Coronary artery (tissue), 2 donors: Measurements from ENCODE around the gene DNAI7.

Experiments
- DNase-seq: peaks from one replicate; pipeline ENCODE4 v3.0.0-alpha.2; 2017; ENCODE audit warnings: low spot score
- H3K27ac ChIP-seq, 2 donors: fragments of 200-600 bp; sonication (generic); one replicate each; pipeline ENCODE4 v1.5.1; 2016 to 2019
- H3K4me3 ChIP-seq: fragments of 200-600 bp; sonication (generic); 2 replicates; pipeline ENCODE4 v1.5.1; 2016; ENCODE audit warnings: mild to moderate bottlenecking, moderate library complexity
- TF ChIP-seq, protein P1 (sequence below): fragments of 200-600 bp; sonication (generic); IDR thresholded peaks from one replicate; pipeline ENCODE4 v1.5.1; 2019; ENCODE audit warnings: antibody characterized with exemption

DNAI7 gene

DNA sequence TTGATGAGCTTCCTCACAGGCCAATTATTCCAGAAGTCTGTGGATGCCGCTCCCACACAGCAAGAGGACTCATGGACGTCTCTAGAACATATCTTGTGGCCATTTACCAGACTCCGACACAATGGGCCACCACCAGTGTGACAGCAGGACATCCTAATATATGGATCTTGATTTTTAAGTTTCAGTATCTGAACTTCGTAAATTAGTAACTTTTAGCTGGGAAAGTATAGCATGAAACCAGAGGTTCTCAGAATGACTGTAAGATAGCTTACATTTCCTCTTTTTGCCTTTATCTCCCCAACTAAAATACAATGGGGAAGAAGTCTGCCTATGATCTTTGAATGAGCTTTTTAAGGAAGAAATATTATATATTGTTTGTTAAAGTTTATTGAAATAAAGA lies 87.0 kb downstream of the DNAI7 start:
- no peak for DNase-seq
- TF ChIP-seq, protein P1, sequence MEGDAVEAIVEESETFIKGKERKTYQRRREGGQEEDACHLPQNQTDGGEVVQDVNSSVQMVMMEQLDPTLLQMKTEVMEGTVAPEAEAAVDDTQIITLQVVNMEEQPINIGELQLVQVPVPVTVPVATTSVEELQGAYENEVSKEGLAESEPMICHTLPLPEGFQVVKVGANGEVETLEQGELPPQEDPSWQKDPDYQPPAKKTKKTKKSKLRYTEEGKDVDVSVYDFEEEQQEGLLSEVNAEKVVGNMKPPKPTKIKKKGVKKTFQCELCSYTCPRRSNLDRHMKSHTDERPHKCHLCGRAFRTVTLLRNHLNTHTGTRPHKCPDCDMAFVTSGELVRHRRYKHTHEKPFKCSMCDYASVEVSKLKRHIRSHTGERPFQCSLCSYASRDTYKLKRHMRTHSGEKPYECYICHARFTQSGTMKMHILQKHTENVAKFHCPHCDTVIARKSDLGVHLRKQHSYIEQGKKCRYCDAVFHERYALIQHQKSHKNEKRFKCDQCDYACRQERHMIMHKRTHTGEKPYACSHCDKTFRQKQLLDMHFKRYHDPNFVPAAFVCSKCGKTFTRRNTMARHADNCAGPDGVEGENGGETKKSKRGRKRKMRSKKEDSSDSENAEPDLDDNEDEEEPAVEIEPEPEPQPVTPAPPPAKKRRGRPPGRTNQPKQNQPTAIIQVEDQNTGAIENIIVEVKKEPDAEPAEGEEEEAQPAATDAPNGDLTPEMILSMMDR, result no peak
- no peak overlapping the region for H3K4me3 ChIP-seq
- H3K27ac ChIP-seq, result no peak overlapping the region

DNA sequence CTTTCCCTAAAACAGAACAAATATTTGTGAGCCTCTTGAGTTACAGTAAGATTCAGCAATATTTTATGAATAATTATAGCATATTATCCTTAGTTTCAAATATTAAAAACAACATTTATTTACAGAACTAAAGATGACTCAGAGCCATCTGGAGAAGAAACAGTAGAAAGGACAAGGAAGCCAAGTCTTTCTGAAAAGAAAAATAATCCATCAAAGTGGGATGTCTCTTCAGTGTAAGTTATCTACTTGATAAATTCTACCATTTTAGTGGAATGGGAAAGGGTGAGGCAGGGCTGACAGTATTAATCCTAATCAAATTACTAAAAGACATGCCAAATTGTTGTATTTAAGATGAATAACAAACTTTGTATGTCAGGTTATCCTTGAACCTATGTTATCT lies 88.1 kb downstream of the DNAI7 start:
- H3K4me3 ChIP-seq, result no peak overlapping the region
- no peak for DNase-seq
- TF ChIP-seq, protein P1, result no peak
- H3K27ac ChIP-seq, result no peak overlapping the region

DNA sequence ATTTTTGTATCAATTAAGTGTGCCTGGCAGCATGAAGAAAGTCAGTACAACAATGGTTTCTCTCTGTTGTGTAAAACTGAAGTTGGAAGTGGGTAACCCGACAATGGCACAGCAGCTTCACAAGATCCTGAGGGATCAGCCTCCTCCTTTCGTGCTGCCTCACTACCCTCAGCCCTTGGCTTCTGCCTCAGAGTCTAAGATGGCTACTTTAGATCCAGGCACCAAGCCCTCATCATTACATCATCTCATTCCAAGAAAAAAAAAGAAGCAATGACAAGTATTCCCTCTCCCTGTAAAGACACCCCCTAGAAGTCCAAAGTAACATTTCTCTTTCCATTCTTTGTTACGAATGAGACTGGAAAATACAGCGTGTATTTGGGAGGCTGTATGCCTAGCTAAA lies 92.6 kb downstream of the DNAI7 start:
- no peak for DNase-seq
- TF ChIP-seq, protein P1, result no peak
- Histone ChIP-seq H3K27ac (no peak overlapping the region), H3K4me3 (no peak overlapping the region)

DNA sequence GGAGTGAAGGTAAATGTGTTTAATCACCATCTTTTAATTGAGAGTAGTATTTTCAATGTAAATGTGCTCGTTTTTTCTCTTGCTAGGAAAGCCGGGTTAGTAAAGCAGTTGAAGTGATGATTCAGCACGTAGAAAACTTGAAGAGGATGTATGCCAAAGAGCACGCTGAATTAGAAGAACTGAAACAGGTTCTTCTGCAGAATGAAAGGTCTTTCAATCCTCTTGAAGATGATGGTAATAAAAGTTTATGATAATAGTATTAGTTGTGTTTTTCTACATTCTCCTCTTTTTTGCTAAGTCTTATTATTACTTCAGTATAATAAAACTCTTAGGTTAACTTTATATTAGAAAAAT lies 93.9 kb downstream of the DNAI7 start:
- H3K27ac ChIP-seq, result no peak overlapping the region
- TF ChIP-seq, protein P1, result no peak
- H3K4me3 ChIP-seq, result no peak overlapping the region
- no peak for DNase-seq

DNA sequence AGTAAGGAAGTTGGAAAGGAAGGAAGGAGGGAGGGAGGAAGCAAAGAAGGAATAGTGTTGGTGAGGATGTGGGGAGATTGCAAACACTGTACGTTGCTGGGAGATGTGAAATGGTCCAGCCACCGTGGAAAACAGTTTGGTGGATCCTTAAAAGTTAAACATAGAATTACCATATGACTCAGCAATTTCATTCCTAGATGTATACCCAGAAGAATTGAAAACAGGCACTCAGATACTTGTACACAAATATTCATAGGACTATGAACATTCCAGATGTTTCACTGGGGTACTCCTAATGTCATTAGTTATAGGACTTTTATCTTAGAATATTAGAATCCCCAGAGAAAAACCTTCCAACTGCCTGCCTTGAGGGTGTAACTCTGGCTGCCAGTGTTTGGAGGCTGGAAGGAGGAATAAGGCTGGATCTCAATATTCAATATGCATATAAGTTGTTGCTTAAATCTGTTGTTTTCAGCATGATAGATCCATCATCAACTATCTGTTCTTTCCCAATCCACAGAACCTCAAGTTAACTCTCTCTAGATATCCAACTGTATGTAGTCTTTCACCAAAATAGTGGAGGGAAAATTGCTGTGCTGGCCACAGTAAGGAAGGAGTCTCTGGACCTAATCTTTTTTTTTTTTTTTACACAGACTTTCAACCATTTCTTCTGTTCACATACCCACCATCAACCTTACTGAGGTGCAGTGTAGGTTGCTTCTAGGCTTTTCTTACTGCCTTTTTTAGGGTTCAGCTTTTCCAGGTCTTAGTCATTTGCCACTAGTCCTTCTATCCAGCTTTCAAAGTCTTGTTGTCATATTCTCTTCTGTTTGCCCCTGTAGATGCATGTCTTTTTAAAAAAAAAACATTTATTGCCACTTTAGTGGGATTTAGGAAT lies 94.5 kb downstream of the DNAI7 start:
- no peak overlapping the region for H3K4me3 ChIP-seq
- no peak for DNase-seq
- TF ChIP-seq, protein P1, result no peak
- H3K27ac ChIP-seq, result no peak overlapping the region

DNA sequence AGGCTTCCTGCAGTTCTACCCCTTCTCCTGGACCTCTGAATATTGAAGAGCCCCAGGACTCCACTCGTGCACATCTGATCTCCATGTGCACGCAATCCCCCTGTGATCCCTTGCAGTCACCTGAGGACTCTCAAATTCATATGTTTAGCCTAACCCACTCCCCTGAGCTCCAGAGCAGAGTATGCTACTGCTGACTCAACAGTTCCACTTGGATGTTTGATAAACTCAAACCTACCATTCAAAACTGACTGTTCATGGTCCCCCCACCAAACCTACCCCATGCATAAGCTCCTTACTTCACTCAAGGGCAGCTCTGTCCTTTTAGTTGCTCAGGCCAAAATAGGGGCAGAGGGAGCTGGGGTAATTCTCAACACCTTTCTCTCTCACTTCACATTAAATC lies 96.0 kb downstream of the DNAI7 start:
- Histone ChIP-seq H3K4me3 (no peak overlapping the region), H3K27ac (no peak overlapping the region)
- TF ChIP-seq, protein P1, result no peak
- DNase-seq, result no peak

DNA sequence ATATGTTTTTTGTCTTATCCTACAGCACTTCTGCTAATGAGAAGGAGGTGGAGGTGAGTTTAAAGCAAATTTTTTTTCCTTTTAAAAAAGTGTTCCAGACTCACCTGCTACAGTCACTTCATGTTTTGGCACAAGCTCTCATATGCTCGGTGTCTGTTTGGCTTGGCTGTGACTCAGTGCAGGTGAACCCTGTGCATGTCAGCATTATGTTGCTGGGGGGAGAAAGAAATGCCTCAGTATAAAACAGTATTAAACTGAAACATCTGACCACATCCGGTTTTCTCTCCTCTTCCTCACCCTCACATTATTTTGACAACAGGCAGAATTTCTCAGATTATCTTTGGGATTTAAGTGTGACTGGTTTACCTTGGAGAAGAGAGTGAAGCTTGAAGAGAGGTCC lies 105.2 kb downstream of the DNAI7 start:
- H3K4me3 ChIP-seq, result no peak overlapping the region
- H3K27ac ChIP-seq, result no peak overlapping the region
- TF ChIP-seq, protein P1, result no peak
- DNase-seq, result no peak
